T-helper 1 cell treated with Interleukin-12 subunit alpha and Interleukin-12 subunit beta and Interleukin-4 antibody, amounts not matched to agents 30 μg/mL and 1 μg/mL, for 36 hours (primary cell): ENCODE results near the gene OTUD7B.

Experiments
- H3K27ac Mint-ChIP-seq: one replicate; pipeline ENCODE4 v1.8.0; 2021; ENCODE audit warnings: mild to moderate bottlenecking, mixed read lengths
- H3K27me3 Mint-ChIP-seq: one replicate; pipeline ENCODE4 v1.8.0; 2021; ENCODE audit warnings: low read depth, mixed read lengths
- H3K36me3 Mint-ChIP-seq: one replicate; pipeline ENCODE4 v1.8.0; 2021; ENCODE audit warnings: low read depth, mixed read lengths
- H3K4me1 Mint-ChIP-seq: one replicate; pipeline ENCODE4 v1.8.0; 2021; ENCODE audit warnings: low read depth, mixed read lengths
- H3K4me3 Mint-ChIP-seq: one replicate; pipeline ENCODE4 v1.8.0; 2021; ENCODE audit warnings: mild to moderate bottlenecking, moderate library complexity, mixed read lengths
- H3K9me3 Mint-ChIP-seq: one replicate; pipeline ENCODE4 v1.8.0; 2021; ENCODE audit warnings: mixed read lengths

Gene OTUD7B

DNA sequence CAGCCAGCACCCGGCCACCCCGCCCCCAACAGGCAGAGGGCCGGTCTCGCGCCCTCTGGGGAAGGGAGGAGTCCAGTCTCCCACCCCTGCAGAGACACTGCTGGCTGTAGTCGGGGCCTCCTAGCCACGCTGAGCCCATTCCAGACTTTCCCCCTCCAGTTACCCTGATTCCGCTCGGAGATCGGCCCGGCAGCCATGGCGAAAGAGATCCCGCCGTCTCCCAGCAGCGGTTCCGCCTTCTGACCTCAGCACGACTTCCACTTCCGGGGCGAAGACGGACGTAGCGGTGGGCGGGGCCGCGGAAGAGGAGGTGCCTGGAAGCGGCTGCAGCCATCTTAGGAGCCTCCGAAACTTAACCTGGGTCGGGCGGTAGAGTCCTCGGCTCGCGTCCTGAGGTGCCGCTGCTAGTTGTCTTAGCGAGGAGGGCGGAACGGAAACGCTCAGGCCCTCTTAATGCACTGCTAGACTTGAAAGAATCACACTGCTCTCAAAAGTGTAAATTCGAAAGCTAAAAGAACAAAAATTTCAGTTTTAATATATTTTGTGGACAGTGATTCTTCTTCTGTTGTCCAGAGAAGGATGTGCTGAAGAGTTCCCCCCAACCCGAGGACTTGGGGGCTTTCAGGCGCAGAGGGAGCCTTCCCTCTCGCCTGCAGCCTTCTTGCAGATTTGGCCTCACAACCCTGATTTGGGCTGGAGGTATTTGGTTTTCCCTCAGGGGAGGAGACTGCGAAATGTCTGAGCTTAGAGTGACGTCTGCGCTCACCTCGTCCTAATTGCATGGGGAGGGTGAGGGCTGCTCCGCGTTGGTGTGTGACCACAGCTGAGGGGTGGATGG, 82.7 kb downstream of the OTUD7B start, which contains the start of gene SF3B4:
Gene SF3B4 (minus strand): TSS at position 241 of the 838 bp plus-strand sequence. CDS start 44 bp downstream, at position 197.
- Mint-ChIP-seq H3K36me3 (peaks cover 42% of the 10 kb centered on the region), H3K4me1 (peaks cover 58% of the 10 kb centered on the region), H3K4me3 (peak within 1 kb of the TSS; percentile 99), H3K27ac (peak within 1 kb of the TSS; percentile 83), H3K9me3 (no peaks in the 10 kb centered on the region), H3K27me3 (no peaks in the 10 kb centered on the region)

DNA sequence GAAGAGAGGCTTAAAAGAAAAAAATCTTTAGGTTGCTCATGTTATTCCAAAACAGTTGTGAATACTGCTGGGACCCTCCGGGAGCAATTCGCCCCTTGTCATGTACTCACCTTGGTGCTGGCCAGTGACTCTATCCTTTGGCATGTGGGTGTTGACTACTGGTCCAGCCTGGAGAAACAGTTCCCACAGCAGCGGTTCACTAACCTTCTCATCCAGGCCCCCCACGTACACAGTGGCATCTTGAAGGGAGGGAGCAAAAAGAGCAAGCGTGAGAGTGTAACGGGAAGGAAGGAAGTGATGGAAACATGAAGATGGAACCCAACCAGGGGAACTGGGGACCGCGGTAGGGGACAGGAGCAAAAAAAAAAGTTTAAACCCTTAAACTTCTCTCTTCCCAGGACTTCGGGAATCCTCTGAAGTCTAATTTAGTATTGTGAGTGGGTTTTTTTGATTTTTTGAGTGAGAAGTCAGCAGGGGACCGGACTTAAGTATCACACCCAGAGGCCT, 83.4 kb downstream of the OTUD7B start:
- Mint-ChIP-seq H3K4me1 (peaks cover 58% of the 10 kb centered on the region), H3K27me3 (no peaks in the 10 kb centered on the region)

DNA sequence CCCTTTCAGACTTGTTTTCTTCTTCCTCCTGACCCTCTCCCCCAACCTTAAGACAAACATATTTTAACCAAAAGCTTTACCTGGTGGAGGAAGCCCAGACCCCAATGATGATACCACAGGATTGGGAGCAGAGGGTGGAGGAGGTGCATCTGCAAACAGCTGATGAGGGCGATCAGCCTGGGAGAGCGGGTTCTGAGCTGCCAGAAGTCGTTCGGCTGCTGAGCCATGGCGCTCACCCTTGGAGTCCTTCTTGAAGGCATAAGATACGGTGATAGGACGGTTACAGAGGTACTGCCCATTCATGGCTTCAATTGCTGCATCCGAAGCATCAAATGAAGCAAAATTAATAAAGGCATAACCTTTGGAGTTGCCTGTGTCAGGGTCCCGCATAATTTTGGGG, 84.2 kb downstream of the OTUD7B start:
- Mint-ChIP-seq H3K27me3 (no peaks in the 10 kb centered on the region), H3K27ac (no peak overlapping the region), H3K4me1 (peaks cover 49% of the 10 kb centered on the region), H3K36me3 (peaks cover 47% of the 10 kb centered on the region), H3K4me3 (peak overlapping the region; percentile 34), H3K9me3 (no peaks in the 10 kb centered on the region)

More for the DNA sequence above, 83.4 kb downstream of the OTUD7B start:
- H3K36me3 Mint-ChIP-seq, result peaks cover 47% of the 10 kb centered on the region
- no peaks in the 10 kb centered on the region for H3K9me3 Mint-ChIP-seq
- H3K4me3 Mint-ChIP-seq, result peak overlapping the region; percentile 99
- H3K27ac Mint-ChIP-seq, result peak overlapping the region; percentile 83

DNA sequence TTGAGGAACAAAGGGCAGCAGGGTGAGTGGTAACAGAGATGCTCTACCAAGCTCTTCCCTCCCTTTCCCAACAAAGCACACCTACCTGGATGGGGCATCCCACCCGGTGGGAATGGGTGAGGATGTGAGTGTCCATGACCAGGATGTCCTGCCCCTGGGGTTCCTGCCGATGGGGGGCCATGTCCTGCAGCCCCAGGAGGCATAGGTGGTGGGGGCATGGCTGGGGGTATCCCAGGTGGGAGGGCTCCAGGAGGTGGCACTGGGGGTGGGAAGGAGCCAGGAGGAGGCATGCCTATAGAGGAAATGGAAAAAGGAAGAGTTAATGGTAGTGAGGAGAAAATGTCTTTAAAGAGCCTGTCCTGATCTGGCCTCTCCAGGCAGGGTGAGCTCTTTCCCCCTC, 84.8 kb downstream of the OTUD7B start:
- Mint-ChIP-seq H3K4me3 (peak overlapping the region; percentile 69), H3K27me3 (no peaks in the 10 kb centered on the region), H3K9me3 (no peaks in the 10 kb centered on the region), H3K4me1 (peaks cover 45% of the 10 kb centered on the region), H3K27ac (no peak overlapping the region), H3K36me3 (peaks cover 47% of the 10 kb centered on the region)

DNA sequence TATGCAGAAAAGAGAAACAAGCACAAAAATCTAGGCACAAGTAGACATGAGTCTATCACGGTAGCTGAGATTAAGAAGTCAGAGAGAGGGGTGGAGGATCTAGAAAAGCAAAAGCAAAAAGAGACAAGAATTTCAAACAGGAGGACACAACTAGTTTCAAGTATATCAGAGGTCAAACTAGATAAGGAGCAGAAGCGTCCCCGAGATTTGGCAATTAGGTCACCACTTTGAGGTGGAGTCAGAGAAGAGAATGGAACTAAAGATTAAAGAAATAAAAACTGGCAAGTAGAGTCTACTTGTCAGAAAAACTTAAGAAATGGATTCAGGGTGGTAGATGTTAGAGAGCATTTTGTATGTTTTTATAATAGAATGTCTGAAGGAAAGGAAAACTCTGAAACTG, 85.2 kb downstream of the OTUD7B start:
- peak overlapping the region; percentile 69 for H3K4me3 Mint-ChIP-seq
- H3K4me1 Mint-ChIP-seq, result peaks cover 41% of the 10 kb centered on the region
- no peaks in the 10 kb centered on the region for H3K9me3 Mint-ChIP-seq
- H3K27ac Mint-ChIP-seq, result peak overlapping the region; percentile 8
- peaks cover 45% of the 10 kb centered on the region for H3K36me3 Mint-ChIP-seq
- H3K27me3 Mint-ChIP-seq, result no peaks in the 10 kb centered on the region

DNA sequence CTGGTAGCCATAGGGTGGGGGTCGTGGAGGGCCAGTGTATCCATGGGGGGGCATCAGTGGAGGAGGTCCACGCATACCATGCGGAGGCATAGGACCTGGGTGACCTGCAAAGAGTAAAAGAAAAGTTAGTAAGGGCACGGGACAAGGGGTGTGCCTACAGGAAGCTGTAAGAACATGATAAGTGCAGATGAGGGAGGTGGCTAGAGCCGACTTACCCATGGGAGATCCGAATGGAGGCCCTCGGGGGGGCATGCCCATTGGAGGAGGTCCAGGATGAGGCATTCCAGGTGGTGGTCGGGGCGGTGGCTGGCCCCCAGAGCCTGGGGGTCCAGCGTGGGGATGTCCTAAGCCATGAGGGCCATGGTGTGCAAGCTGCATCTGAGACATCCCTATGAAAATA, 86.9 kb downstream of the OTUD7B start:
- H3K4me1 Mint-ChIP-seq, result peaks cover 30% of the 10 kb centered on the region
- H3K27ac Mint-ChIP-seq, result no peak overlapping the region

DNA sequence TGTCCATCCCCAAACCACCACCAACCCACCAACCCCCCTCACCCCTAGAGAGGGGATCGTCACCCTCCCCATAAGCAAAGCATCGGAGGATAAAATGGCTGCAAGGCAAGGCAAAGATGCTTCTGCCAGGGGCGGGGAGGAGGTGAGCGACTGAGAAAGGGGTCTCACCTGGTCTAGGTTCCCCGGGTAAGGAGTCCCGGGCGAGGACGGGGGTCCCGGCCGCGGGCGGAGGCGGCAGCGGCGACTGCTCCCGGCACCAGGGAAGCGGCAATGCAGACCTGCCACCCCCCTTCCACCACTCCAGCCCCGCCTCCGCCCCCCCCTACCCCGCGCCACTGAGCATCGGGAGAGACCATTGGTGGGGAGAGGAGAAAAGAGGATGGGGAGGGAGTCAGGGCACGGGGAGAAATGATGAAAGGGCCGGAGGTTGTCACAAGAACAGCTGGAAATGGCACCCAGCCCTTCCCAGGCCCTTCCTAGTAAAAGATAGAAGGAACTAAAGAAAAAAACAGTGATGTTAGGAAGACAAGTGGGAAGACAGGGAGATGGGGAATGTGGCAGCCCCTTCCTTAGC, 92.9 kb downstream of the OTUD7B start, which contains the start of gene SV2A:
Gene SV2A (minus strand): TSS at position 274 of the 574 bp plus-strand sequence. CDS start 4,004 bp downstream, outside the sequence.
- H3K27me3 Mint-ChIP-seq, result no peaks in the 10 kb centered on the region
- peak within 1 kb of the TSS; percentile 94 for H3K4me3 Mint-ChIP-seq
- peaks cover 8% of the 10 kb centered on the region for H3K36me3 Mint-ChIP-seq
- H3K27ac Mint-ChIP-seq, result peak within 1 kb of the TSS; percentile 83
- peaks cover 38% of the 10 kb centered on the region for H3K4me1 Mint-ChIP-seq
- no peaks in the 10 kb centered on the region for H3K9me3 Mint-ChIP-seq

More for the DNA sequence above, 86.9 kb downstream of the OTUD7B start:
- Mint-ChIP-seq H3K4me3 (no peak overlapping the region), H3K36me3 (peaks cover 45% of the 10 kb centered on the region), H3K9me3 (no peaks in the 10 kb centered on the region), H3K27me3 (no peaks in the 10 kb centered on the region)

DNA sequence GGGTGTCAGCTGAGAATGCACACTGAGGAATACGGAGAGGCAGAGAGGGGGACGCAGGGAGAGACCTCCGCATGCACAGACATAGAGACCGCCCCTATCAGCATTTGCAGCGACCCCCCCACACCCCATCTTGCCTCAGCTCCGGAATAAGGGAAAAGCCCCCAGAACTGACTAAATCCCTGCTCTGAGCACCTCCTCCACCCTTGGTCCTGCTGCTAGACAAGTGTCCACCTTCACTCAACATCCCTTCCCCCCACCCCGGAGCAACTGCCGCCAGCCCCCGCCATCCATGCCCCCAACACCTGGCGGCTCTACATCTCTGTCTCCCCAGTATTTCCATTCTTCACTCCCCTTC, 93.7 kb downstream of the OTUD7B start:
- Mint-ChIP-seq H3K4me3 (peak overlapping the region; percentile 94), H3K4me1 (peaks cover 40% of the 10 kb centered on the region), H3K27ac (peak overlapping the region; percentile 83), H3K36me3 (peaks cover 5% of the 10 kb centered on the region), H3K9me3 (no peaks in the 10 kb centered on the region), H3K27me3 (no peaks in the 10 kb centered on the region)

DNA sequence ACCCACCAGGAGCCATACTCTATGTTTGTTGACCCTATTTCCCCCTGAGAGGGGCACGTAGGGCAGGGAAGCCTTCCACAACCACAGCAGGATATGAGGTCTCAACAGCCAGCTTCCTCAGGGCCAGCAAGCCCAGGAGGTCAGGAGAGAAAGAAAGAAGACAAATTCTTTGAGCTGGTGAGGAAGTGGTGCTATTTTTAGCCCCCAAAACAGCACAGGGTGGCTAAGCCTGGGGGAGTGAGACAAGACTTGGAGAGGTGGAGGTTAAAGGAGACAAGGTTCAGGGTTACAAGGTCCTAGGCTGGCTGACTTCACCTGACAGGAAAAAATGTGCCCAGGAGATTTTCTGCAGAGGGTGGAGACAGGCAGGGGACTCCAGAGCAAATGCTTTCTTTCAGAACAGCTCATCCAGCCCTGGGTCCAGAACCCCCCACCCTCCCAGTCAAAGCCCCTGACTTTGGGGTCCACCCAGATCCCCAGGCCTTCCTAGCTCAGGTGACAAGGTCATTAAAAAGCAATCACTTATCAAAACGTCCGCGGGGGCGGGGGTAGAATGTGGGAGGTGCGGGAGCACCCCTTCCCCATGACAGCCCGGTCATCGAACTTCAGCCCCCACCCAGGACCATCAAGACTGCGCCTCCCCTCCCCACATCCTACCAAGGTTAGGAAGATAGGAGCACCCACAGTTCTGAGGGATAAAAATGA, 94.2 kb downstream of the OTUD7B start:
- peaks cover 40% of the 10 kb centered on the region for H3K4me1 Mint-ChIP-seq
- no peaks in the 10 kb centered on the region for H3K27me3 Mint-ChIP-seq
- peak overlapping the region; percentile 83 for H3K27ac Mint-ChIP-seq
- peaks cover 5% of the 10 kb centered on the region for H3K36me3 Mint-ChIP-seq
- H3K4me3 Mint-ChIP-seq, result peak overlapping the region; percentile 94
- H3K9me3 Mint-ChIP-seq, result no peaks in the 10 kb centered on the region

DNA sequence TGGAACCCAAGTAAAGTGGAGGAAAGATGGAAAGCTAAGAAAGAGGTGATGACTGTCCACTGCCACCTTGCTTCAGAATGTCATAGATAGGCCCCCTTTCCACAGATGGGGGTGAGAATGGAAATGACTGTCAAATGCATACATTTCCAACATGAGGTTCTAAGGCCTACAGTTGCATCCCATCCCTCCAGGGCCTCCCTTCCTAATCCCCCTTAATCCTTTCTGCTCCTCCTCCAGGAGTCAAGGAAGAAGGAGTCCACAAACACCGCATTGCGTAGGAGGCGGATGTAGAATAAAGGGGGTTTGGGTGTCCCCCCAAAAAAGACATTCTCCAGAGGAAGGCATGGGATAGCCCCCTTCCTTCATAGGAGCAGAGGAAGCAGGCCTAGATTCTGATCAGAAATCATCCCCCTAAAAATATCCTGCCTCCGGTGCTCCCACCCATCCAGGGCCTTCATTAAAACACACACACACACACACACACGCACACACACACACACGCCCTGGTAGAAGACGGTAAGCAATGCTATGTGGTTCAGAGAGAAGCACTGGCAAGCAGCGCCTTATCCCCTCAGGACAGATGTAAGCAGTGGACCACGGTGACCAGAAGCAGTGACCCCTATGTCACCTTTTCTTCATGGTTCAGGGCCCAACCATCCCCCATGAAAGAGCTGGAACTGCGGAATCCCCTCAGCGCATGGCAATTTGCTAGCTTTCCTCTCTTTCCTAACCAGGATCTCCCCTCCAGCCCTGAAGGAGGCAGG, 94.9 kb downstream of the OTUD7B start:
- Mint-ChIP-seq H3K27ac (peak overlapping the region; percentile 65), H3K4me1 (peaks cover 40% of the 10 kb centered on the region), H3K9me3 (no peaks in the 10 kb centered on the region), H3K4me3 (peak overlapping the region; percentile 94), H3K27me3 (no peaks in the 10 kb centered on the region), H3K36me3 (peaks cover 10% of the 10 kb centered on the region)

DNA sequence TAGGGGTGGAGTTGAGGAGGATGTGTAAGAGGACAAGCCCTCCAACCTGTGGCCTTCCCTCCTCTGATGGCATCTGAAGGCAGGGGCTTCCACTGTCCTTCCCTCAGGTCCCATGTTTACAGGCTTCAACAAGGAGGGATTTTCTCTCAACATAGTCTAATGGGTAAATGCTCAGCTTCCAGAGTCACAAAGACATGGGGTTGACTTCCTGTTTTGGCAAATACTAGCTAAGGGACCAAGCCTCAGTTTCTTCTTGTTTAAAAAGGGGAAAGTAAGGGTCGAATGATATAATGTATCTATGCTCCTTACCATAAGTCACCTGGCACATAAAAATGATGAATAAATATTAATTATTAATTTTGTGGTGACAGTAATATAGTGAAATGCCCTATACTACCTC, 96.0 kb downstream of the OTUD7B start:
- Mint-ChIP-seq H3K9me3 (no peaks in the 10 kb centered on the region), H3K4me1 (peaks cover 40% of the 10 kb centered on the region), H3K27me3 (no peaks in the 10 kb centered on the region), H3K36me3 (peaks cover 12% of the 10 kb centered on the region), H3K4me3 (no peak overlapping the region), H3K27ac (peak overlapping the region; percentile 52)

DNA sequence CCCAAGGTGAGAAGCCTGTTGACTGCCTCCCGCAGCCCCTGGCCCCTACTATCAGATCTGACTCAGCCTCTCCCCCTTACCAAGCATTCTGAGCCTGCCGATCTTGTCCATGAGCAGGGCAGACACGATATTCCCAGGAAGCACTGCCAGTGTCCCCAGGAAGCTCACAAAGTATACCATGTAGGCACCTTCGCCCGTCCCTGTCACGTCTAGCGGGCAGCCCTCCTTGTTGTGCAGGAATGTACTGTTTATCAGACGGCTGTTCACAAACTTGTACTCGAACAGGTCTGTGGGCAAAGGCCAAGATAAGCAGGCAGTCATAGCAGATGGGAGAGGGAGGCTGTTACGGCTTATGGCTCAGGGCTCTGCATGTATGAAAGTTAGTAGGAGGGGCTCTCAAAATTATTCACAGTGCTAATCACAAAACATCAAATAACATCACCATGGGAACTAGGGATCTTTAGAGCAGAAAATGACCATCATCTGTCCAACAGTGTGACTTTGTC, 103.9 kb downstream of the OTUD7B start:
- H3K4me1 Mint-ChIP-seq, result peaks cover 6% of the 10 kb centered on the region
- no peak overlapping the region for H3K4me3 Mint-ChIP-seq
- H3K27ac Mint-ChIP-seq, result no peak overlapping the region
- no peaks in the 10 kb centered on the region for H3K9me3 Mint-ChIP-seq
- peaks cover 28% of the 10 kb centered on the region for H3K36me3 Mint-ChIP-seq
- no peaks in the 10 kb centered on the region for H3K27me3 Mint-ChIP-seq

DNA sequence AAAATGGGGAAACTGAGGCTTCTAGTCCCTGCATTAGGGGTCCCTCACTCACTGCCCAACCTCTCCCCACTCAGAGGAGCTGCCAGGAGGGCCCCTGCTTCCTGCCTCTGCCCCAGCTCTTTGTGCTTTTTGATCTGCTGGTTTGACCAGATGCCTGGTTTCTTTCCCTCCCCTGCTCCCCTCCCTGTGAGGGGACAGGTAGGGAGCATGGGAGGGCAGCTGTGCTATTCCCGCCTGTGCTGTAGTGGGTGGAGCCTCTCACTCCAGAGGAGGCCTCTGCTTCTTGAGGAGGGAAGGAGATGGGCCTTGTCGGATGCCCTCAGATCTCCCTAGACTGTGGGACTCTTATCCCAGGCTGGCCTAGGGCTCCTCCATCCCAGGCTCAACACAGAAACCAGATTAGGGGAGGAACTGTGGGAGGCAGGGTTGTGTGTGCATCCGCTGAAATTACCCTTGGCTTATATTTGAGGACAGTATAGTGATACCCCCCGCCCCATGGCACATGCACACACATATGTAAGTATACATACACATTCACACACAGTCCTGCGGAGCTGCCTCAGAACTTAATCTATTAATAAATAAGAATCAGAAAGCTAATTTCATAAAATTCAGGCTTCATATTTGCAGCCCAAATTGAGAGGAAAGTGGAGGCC, 106.6 kb downstream of the OTUD7B start:
- no peaks in the 10 kb centered on the region for H3K9me3 Mint-ChIP-seq
- H3K4me1 Mint-ChIP-seq, result peaks cover 16% of the 10 kb centered on the region
- H3K27ac Mint-ChIP-seq, result no peak overlapping the region
- no peaks in the 10 kb centered on the region for H3K27me3 Mint-ChIP-seq
- H3K36me3 Mint-ChIP-seq, result peaks cover 21% of the 10 kb centered on the region
- H3K4me3 Mint-ChIP-seq, result no peak overlapping the region
